Caki2 (cell line): ENCODE data around the gene TVP23C. TPM values are rescaled to one million over a fixed set of nuclear protein-coding genes. Genes with fewer than 3 reads are reported as not detected.

Experiments
- DNase-seq: peaks from one replicate; pipeline ENCODE4 v3.0.0-alpha.2; 2015; ENCODE audit warnings: low read depth
- in situ Hi-C: cut with HindIII; loops from 2 replicates; pipeline ENCODE4 v1.10.0; 2016; ENCODE audit warnings: low sequenced_read_pairs, low pct_unique_long_range_greater_than_20kb, mixed read lengths
- total RNA-seq: library from RNA; depleted of rRNA; stranded (reverse); fragments of >200 nt; shearing (Covaris generic); gene quantifications from 2 replicates; pipeline ENCODE4 v1.2.3, GENCODE V29; 2014; ENCODE audit warnings: low replicate concordance

The TVP23C gene
- total RNA-seq, 1 experiment from 2014 or later: 14.7 TPM

DNA sequence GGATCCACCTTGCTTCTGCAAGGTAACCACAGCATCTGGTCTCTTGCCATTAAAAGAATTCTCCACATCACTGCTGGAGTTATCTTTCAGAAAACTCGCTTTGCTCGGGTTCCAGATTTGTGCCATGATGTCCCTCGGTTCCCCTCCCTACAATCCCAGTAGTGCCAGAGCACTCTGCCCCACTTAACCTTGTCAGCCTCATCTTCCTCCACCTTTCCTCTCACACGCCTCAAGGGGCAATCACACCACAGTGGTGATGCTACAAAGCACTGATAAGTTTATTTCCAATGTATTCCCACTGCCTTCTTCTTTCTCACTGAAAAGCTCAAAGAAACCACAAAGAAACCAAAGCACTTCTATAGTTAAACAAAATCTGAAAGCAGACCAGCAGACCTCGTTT, 84.4 kb downstream of the TVP23C start:
- in situ Hi-C loops: no loop called here
- no peak for DNase-seq

DNA sequence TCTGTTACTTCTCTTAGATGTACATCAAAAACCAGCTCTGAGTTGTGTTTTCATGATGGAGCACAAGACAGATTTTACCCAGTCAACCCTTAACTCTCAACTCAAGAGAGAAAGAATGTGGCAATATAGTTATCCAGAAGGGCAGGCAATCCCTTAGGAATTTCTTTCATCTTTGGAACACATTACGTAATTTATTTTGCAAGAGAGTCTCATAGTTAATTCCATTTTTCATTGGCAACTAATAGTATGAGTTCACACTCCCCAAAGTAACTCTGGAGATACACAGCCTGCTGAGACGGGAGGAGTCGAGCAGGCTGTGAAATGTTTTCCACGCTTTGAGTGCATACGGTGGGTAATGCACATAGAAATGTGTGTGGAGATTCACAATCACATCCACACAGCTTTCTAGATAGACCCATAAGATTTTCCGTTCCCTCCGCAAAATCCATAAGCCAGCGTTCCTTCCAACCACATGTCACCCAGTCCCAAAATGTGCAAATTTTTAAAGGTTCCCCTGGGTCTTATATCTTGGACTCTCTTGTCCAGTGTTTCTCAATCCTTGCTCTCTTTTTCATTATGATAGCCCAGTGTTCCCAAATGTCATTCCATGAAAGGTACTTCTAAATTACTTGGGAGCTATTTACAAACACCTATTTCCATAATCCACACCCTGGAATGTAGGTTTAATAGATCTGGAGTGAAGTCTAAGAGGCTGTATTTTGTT, 87.5 kb downstream of the TVP23C start:
- in situ Hi-C loops: no loop called here
- no peak for DNase-seq

DNA sequence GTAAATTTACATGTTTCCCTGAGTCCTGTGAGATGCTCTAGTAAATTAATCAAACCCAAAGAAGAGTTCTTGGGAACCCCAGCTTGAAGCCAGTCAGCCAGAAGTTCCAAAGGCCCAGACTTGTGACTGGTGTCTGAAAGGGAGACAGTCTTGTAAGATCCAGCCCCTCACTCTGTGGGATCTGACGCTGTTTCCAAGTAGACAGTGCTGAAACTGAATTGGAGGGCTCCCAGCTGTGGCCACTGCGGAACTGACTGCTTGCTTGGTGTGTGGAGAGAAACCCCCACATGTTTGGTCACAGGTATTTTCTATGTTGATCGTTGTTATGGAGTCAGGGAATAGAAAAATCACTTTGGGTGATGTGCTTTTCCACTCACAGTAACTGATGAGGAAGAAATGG, 90.4 kb downstream of the TVP23C start:
- no peak for DNase-seq
- in situ Hi-C loops: no loop called here

DNA sequence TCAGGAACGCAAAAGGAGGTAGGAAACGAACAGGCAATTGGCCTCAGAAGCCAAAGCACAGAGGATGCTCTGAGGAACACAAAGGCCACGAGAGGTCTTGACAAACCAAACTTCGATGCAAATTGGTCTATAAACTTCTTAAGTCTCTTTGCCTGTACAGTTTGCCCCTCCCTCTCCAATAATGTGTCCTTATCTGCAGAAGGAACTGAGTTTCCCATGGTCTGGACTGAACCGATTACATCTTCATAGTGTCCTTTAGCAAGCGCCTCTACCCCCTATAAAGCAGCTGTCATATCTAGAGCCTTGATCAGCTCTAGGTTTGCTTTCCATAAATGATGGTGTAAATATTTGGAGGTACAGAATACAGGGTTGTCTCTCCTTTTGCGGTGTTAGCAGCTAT, 92.7 kb downstream of the TVP23C start:
- in situ Hi-C loops: no loop called here
- DNase-seq: no peak

DNA sequence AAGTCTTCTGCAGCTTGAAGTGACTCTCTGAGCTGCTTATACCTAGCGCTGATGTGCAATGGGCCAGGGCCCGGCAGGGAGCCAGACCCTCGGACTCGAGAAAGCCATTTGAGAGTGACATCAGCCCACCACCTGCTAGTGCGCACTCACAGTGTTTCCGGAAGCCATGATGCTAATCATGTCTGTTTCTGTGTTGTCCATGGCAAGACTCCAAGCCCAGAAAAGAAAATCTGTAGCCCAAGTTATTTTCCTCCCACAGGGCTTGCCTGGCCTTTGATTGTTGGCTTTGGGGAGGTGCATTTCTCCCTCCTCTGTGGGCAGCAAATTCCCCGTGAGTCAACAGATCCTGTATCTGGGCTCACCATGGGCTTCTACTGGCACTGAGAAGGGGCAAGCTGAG, 94.0 kb downstream of the TVP23C start:
- in situ Hi-C loops: no loop called here
- no peak for DNase-seq

DNA sequence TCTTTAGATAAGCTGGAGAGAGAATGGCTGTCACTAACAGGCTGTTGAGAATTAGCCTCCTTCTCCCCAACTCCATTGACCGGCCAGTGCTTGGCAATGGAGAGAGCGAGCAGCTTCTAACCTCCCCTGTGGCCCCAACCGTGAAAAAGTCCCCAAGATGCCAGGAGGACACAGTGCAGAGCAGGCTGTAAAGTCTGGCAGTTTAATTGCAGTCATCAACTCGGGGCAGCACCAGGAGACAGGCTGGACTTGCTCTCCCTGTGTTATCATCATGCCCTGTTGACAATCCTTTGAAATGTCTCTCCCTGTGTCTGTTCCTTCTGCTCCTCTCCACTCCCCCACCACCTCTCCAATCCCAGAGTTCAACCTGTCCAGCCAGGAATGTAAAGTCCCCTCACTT, 95.2 kb downstream of the TVP23C start:
- in situ Hi-C loops: no loop called here
- no peak for DNase-seq

DNA sequence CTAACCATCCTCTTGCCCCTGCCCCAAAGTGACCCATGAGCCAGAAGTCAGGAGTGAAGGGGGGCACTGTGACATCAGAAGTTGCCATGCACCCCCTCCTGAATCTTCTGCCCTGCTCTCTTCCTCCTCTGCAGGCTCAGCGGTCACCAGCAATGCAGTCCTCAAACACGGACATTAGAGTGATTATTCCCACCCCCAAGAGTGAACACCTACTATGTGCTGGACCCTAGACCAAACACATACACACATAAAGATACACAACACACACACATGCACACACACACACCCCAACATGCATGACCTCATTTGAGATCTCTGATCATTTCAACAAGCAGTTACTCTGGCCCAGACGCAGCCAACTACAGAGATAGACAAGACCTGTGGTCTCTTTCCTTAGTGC, 95.7 kb downstream of the TVP23C start, which contains the start of gene CDRT4:
TSS of gene CDRT4 (minus strand) at position 30 of the 400 bp plus-strand sequence. CDS start 27,383 bp downstream, outside the sequence.
- DNase-seq: no peak
- in situ Hi-C loops: no loop called here

DNA sequence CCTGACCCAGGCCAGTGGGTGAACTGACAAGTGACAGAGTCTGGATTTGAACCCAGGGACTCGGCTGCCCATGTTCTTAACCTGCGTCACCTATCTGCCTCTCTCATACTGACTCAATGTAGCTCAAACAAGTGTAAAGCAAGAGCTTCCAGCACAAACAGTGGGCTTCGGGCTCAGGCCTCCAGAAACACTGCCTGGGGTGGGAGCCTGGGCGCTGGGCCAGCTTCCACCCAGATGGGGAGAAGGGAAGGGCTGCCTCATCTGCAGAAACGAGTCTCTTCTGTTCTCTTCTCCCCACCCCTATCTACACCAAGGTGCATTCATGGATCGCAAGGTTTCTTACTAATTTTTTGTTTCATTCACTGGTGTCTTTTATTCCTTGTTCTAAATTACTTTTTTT, 97.2 kb downstream of the TVP23C start:
- no peak for DNase-seq
- in situ Hi-C loops: no loop called here

DNA sequence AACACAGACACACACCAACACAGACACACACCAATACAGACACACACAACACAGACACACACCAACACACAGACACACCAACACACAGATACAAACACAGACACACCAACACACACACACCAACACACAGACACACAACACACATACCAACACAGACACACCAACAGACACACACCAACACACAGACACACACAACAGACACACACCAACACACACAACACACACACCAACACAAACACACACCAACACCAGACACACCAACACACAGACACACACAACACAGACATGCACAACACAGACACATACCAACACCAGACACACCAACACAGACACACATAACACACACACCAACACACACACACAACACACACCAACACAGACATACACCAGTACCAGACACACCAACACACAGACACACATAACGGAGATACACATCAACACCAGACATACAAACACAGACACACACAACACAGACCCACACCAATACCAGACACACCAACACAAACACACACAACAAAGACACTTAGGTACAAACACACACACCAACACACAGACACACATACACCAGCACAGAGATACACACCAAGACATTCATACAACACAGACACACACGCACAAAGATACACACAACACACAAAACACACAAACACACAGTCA, 98.1 kb downstream of the TVP23C start:
- no peak for DNase-seq
- in situ Hi-C loops: no loop called here

DNA sequence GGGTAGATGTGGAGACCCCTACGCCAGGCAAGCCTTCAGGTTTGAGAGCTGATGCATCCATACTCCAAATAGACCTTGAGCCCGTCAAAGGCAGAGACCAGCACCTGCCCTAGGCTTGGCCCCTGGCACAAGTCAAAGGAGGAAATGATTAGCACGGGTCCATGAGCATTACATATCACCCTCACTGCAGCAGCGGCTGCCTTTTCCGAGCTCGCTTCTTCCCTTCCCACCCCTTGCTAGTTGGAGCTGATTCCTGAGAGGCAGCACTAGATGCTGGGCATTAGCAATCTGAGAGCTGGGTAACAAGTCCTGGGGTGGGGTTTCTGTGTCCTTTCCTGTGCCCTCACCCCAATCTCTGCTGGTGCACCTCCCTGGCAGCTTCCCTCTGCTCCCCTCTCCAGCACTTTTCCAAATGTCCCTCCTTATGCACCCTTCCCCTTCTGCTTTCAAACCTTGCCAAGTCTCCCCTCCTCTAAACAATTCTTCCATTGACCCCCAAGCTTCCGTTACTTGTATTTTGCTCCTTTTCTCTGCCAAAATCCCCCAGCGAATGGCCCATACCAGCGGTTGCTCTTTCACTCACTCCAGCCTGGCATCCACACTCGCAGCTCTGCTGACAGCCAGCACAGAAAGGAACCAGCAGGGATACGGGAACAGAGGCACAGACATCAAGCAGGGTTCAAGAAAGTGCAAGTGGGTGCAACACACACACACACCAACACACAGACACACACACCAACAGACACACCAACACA, 98.9 kb downstream of the TVP23C start:
- in situ Hi-C loops: no loop called here
- no peak for DNase-seq

DNA sequence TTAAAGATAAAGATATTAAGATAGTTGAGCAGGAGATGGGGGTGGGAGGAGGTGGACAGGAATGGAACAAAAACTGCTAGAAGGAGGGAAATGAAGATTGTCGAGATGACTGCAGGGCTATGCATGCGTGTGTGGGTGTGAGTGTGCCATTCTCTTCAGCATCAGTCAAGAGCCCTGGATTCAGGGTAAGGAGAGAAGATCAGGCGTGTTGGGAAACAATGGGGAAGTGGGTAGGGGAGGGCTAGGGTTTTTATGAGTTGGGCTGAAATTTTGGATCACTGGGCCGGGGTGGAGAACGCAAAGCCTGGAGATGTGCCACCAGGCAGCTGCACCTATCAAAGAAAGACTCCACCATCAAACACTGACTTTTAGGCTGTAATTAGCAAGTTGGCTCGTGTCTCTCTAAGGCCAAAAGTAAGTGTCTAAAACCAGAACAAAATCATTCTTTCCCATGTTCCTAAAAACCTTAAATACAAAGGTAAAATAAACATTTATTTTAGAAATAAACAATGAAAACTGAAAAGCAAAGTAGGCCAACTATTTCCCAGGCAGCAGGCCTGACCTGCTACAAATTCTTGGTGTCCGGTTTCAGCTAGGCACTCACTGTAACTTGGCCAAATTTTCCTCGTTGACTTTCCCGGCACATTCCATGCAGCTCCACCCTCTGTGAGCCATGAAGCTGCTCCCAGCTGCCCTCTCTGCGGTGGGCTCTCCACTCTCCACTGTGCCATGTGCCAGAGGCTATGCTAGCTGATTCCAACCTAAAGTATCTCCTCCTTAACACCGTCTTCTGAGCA, 100.1 kb downstream of the TVP23C start:
- in situ Hi-C loops: no loop called here
- no peak for DNase-seq

DNA sequence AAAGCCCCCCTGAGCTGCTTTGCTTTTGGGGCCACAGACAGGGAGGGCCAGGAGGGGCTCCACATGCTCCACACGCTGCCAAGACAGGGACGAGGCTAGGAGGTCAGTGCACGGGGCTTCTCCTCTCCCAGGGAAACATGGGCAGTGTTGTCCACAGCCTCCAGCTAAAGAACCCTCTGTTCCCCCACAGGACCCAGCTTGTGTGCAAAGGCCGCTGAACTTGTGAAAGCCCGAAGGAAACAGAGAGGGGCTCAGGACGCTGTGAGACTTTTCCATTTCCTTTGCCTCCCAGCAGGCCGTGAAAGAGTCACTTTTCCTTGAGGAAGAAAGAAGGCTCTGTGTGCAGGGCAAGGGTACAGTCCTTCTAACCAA, 105.6 kb downstream of the TVP23C start:
- no peak for DNase-seq
- in situ Hi-C loops: no loop called here

DNA sequence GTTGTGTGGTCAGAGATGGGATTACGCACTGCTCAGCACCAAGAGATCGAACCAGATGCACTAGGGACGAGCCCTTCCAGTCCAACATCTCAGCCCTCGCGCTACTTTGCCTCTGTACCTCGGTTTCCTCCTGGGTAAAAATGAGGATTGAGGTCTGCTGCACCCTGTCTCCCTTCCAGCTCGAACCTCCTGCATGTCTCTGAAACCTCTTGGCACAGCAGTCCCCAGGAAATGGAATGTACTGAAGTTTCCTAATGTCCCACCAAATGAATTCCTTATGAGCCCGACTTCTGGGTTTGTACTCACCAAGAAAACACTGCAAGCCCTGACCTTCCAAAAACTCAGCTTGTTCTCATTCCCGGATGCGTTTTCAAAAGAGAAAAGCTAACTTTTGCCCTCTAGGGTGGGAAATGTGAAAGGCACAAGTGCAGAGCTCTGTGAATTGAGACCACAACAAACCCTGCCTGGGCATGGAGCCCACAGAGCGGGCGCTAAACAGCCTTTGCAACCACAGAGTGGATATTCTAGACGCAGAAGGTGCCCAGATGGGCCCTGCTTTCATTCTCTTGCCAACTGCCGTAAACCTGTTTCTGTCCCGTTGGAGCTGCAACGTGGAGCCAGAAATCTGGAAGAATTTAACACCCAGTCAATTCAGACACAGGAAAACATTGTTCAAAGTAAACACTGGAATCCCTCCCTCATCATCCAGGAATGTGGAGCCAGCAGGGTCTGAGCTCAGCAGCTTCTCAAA, 106.1 kb downstream of the TVP23C start:
- in situ Hi-C loops: no loop called here
- no peak for DNase-seq

DNA sequence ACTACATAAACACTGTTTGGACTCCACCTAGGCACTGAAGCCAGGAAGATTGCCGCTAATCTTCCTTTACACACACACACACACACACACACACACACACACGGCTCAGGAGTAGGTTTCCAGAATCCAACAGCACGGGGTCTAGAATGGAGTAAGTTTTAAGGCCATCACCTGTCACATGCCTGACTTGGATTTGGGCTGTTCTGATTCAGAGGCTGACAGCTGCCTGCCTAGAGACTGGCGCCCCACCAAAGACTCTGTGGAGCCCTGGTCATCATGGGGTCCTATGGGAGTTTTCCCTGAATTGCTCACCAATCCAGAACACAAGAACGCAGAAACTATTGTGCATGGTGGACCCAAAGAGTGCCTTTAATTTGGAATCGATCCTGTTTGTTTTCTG, 106.8 kb downstream of the TVP23C start:
- no peak for DNase-seq
- in situ Hi-C loops: no loop called here

DNA sequence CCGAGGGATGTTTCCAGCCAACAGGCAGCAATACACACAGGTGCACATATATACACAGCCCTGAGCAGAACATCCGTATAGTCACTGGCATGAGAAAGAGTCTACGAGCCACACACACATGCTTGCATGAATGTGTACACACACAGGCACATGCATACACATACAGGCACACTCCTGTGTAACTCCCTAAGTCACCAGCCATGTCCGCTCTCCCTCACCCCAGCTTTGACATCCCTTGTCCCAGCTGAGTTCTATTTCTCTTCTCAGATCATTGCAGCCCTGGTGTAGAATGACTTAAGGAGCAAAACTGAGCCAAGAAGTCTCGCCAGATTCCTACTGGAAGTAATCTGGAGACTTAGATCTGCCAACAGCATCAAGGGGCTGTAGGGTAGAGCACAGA, 108.9 kb downstream of the TVP23C start:
- in situ Hi-C loops: no loop called here
- DNase-seq: no peak

DNA sequence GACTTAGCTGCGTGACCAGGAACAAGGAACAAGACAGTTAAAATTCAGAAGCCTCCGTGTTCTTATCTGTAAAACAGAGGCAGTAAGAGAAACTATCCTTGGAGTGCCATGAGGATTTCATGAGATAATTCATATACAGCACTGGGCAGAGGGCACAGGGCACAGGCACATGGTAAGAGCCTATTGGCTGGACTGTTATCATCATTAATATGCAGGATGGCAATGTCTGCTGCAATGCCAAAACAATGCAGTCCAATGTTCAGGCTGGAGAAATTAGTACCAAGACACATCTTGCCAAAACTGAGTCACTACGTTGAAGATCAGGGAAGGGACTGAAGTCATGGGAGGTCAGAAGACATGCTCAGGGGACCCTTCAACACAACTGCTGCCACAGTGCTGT, 109.5 kb downstream of the TVP23C start:
- in situ Hi-C loops: no loop called here

DNA sequence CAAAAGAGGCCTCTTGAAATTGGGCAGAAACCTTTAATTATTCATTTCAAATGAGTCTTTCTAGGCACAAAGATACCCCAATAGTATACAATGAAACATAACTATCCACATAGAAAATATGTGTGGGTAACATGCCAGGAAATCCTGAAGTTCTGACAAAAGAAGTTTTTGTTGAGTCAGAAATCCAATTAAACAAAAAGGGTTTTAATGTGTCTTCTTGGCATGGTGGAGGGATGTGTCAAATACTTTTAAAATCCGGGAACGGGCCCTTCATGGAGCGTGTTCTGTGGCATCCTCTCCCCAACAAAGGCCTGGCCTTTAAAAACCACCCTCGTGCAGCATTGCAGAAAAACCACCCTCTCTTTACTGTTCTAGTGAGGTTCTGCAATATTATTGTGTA, 110.0 kb downstream of the TVP23C start:
- no peak for DNase-seq
- in situ Hi-C loops: no loop called here

More for the DNA sequence above, 109.5 kb downstream of the TVP23C start:
- no peak for DNase-seq

DNA sequence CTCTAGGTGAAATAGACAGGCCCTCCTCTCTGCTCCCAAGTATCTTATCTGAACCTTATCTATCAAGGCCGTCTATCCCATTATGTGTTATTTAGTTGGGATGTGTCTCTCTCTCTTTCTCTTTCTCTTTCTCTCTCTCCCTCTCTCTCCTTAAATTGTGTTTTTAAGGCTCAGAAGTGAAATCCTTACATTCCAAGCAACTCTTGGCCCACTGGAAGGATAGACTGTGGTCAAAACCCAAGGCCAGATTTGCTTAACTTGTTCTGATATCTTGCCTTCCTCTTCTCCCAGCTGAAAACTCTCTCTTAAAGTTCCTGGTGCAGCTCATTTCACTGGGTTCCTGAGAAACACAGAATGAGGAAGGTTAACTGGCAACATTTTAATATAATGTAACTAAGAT, 110.5 kb downstream of the TVP23C start:
- no peak for DNase-seq
- in situ Hi-C loops: no loop called here
